Hypothalamus (tissue), 51 donors: Measurements from ENCODE around the gene TMEM9.
"Not testable (repeated sequence)": the region's sequence is repeated elsewhere in the genome, so short reads cannot be mapped to it uniquely, and the experiment has no call there.

Source experiments
- DNase-seq, 51 donors: peaks; one replicate each; lab custom pipeline; 2025; lab: John Stamatoyannopoulos, UW

TMEM9 gene

GRCh38 chr1:201175820-201176500, 21.7 kb upstream of the TMEM9 start:
- no peak for DNase-seq

GRCh38 chr1:201173736-201174135, 19.5 kb upstream of the TMEM9 start:
- no peak for DNase-seq

GRCh38 chr1:201172999-201173610, 18.8 kb upstream of the TMEM9 start:
- no peak for DNase-seq

- no peak for DNase-seq
Observed at GRCh38 chr1:201172326-201172725, 18.1 kb upstream of the TMEM9 start.

- peak in 23 of 51 donors; percentile 27 to 79 (median 61) for DNase-seq
Observed at GRCh38 chr1:201171063-201172036, 17.1 kb upstream of the TMEM9 start.

GRCh38 chr1:201170533-201171062, 16.3 kb upstream of the TMEM9 start:
- DNase-seq = peak; percentile 22 to 96 (median 88)

- no peak for DNase-seq
Observed at GRCh38 chr1:201169971-201170532, 15.8 kb upstream of the TMEM9 start.

- DNase-seq = no peak
Observed at GRCh38 chr1:201169203-201169602, 14.9 kb upstream of the TMEM9 start.

- no peak for DNase-seq
Observed at GRCh38 chr1:201167041-201167991, 13.0 kb upstream of the TMEM9 start.

GRCh38 chr1:201164645-201165044, 10.4 kb upstream of the TMEM9 start:
- DNase-seq = no peak

GRCh38 chr1:201163707-201164106, 9.4 kb upstream of the TMEM9 start:
- DNase-seq = no peak

GRCh38 chr1:201163036-201163435, 8.8 kb upstream of the TMEM9 start:
- not testable (repeated sequence) for DNase-seq

GRCh38 chr1:201157949-201158348, 3.7 kb upstream of the TMEM9 start:
- no peak for DNase-seq

GRCh38 chr1:201156819-201157218, 2.5 kb upstream of the TMEM9 start:
- DNase-seq = no peak

- DNase-seq = no peak
Observed at GRCh38 chr1:201156346-201156745, 2.1 kb upstream of the TMEM9 start.

- no peak for DNase-seq
Observed at GRCh38 chr1:201155354-201155753, 1.1 kb upstream of the TMEM9 start.

- peak in 9 of 51 donors; percentile 41 to 86 (median 59) for DNase-seq
Observed at GRCh38 chr1:201153474-201154388, 543 bp downstream of the TMEM9 start.

- no peak for DNase-seq
Observed at GRCh38 chr1:201149400-201149799, 4.9 kb downstream of the TMEM9 start.
